Measurements from ENCODE around the gene TEC.

DNA sequence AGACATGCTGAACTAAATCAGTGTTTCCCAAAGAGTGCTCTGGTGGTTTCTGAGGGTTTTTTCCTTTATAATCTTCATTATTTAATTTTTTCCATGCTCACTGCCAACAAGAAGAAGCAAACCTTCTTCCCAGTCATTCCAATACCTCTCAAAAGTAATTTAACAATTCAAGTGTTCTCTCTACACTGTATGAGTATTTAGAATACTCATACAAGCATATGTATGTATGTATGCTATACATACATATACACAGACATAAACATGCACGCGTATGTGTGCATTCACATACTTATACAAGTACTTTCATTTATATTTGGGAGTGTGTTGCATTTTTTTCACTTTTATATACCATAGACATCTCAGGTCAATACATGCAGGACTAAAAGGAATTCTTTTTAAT, 81.2 kb downstream of the TEC start:
- TF ChIP-seq POLR2A (IDR thresholded peaks at IDR 0.05) = no peak
- TF ChIP-seq, protein P1, sequence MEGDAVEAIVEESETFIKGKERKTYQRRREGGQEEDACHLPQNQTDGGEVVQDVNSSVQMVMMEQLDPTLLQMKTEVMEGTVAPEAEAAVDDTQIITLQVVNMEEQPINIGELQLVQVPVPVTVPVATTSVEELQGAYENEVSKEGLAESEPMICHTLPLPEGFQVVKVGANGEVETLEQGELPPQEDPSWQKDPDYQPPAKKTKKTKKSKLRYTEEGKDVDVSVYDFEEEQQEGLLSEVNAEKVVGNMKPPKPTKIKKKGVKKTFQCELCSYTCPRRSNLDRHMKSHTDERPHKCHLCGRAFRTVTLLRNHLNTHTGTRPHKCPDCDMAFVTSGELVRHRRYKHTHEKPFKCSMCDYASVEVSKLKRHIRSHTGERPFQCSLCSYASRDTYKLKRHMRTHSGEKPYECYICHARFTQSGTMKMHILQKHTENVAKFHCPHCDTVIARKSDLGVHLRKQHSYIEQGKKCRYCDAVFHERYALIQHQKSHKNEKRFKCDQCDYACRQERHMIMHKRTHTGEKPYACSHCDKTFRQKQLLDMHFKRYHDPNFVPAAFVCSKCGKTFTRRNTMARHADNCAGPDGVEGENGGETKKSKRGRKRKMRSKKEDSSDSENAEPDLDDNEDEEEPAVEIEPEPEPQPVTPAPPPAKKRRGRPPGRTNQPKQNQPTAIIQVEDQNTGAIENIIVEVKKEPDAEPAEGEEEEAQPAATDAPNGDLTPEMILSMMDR (IDR thresholded peaks at IDR 0.05) = no peak
